ENCODE results near the gene PRDM1.

Gene PRDM1

GRCh38 chr6:106114492-106114891 lies 28.4 kb downstream of the PRDM1 start:
- DNase-seq (ENCODE audit: insufficient read length, low spot score) (peak; percentile 22), FAIRE-seq (peak; percentile 99)

GRCh38 chr6:106115286-106115685 lies 29.1 kb downstream of the PRDM1 start:
- FAIRE-seq (no peak), DNase-seq (ENCODE audit: insufficient read length, low spot score) (no peak)

- DNase-seq (ENCODE audit: insufficient read length, low spot score), result no peak
- FAIRE-seq, result no peak
Measured at GRCh38 chr6:106116125-106116832, 30.1 kb downstream of the PRDM1 start.

- FAIRE-seq, result peak; percentile 92
Measured at GRCh38 chr6:106117579-106117978, 31.4 kb downstream of the PRDM1 start.

GRCh38 chr6:106118835-106119431 lies 32.8 kb downstream of the PRDM1 start:
- FAIRE-seq (no peak), DNase-seq (ENCODE audit: insufficient read length, low spot score) (no peak)

More at GRCh38 chr6:106117579-106117978, 31.4 kb downstream of the PRDM1 start:
- no peak for DNase-seq (ENCODE audit: insufficient read length, low spot score)

GRCh38 chr6:106119546-106119945 lies 33.4 kb downstream of the PRDM1 start:
- no peak for DNase-seq (ENCODE audit: insufficient read length, low spot score)
- FAIRE-seq, result no peak

GRCh38 chr6:106120006-106120405 lies 33.9 kb downstream of the PRDM1 start:
- DNase-seq (ENCODE audit: insufficient read length, low spot score) (no peak), FAIRE-seq (no peak)

GRCh38 chr6:106120406-106120805 lies 34.3 kb downstream of the PRDM1 start:
- FAIRE-seq, result peak; percentile 56
- DNase-seq (ENCODE audit: insufficient read length, low spot score), result no peak

GRCh38 chr6:106122306-106122918 lies 36.3 kb downstream of the PRDM1 start:
- no peak for DNase-seq (ENCODE audit: insufficient read length, low spot score)
- FAIRE-seq, result no peak

- no peak for DNase-seq (ENCODE audit: insufficient read length, low spot score)
- FAIRE-seq, result no peak
Measured at GRCh38 chr6:106122938-106123656, 37.0 kb downstream of the PRDM1 start.

- FAIRE-seq, result peak; percentile 83
- DNase-seq (ENCODE audit: insufficient read length, low spot score), result no peak
Measured at GRCh38 chr6:106124015-106124414, 37.9 kb downstream of the PRDM1 start.

GRCh38 chr6:106124437-106125430 lies 38.6 kb downstream of the PRDM1 start:
- DNase-seq (ENCODE audit: insufficient read length, low spot score), result no peak
- FAIRE-seq, result peak; percentile 73

GRCh38 chr6:106125925-106126435 lies 39.8 kb downstream of the PRDM1 start:
- DNase-seq (ENCODE audit: insufficient read length, low spot score) (no peak), FAIRE-seq (peak; percentile 98)

- no peak for FAIRE-seq
- DNase-seq (ENCODE audit: insufficient read length, low spot score), result no peak
Measured at GRCh38 chr6:106126482-106126881, 40.3 kb downstream of the PRDM1 start.

GRCh38 chr6:106128981-106129781 lies 43.0 kb downstream of the PRDM1 start:
- FAIRE-seq (no peak), DNase-seq (ENCODE audit: insufficient read length, low spot score) (no peak)

GRCh38 chr6:106132153-106132698 lies 46.1 kb downstream of the PRDM1 start:
- no peak for DNase-seq (ENCODE audit: insufficient read length, low spot score)
- no peak for FAIRE-seq

GRCh38 chr6:106133040-106133439 lies 46.9 kb downstream of the PRDM1 start:
- DNase-seq (ENCODE audit: insufficient read length, low spot score), result no peak
- no peak for FAIRE-seq

- FAIRE-seq (no peak), DNase-seq (ENCODE audit: insufficient read length, low spot score) (no peak)
Measured at GRCh38 chr6:106134087-106134770, 48.1 kb downstream of the PRDM1 start.

Data from GM19239 (cell line).